Measurements from ENCODE around the gene HPCAL1. TPM values are rescaled to one million over a fixed set of nuclear protein-coding genes. Genes with fewer than 3 reads are reported as not detected.
A peak's percentile ranks its signal among the peaks of the same experiment; 100 is the strongest.

The HPCAL1 gene
- total RNA-seq, 1 donor from 2014 or later = 160 TPM

GRCh38 chr2:10267036-10267435 lies 35.7 kb upstream of the HPCAL1 start:
- Histone ChIP-seq H3K4me1 (peaks cover 14% of the 10 kb centered on the region), H3K27ac (no peak overlapping the region), H3K27me3 (no peaks in the 10 kb centered on the region), H3K4me3 (no peak overlapping the region), H3K9me3 (no peaks in the 10 kb centered on the region), H3K36me3 (no peaks in the 10 kb centered on the region)
- no peak for ATAC-seq
- intact Hi-C loops (cut with DNase I) = no loop called here
- DNase-seq = peak; percentile 33
- TF ChIP-seq CTCF (IDR thresholded peaks at IDR 0.05) = no peak

- no peaks in the 10 kb centered on the region for H3K9me3 ChIP-seq
- H3K4me3 ChIP-seq = no peak overlapping the region
- ATAC-seq (peak; percentile 12), DNase-seq (peak; percentile 72)
- peaks cover 14% of the 10 kb centered on the region for H3K4me1 ChIP-seq
- no peak overlapping the region for H3K27ac ChIP-seq
- H3K27me3 ChIP-seq = no peaks in the 10 kb centered on the region
- intact Hi-C loops (cut with DNase I) = no loop called here
- TF ChIP-seq CTCF (IDR thresholded peaks at IDR 0.05) = no peak
- H3K36me3 ChIP-seq = no peaks in the 10 kb centered on the region
Measured at GRCh38 chr2:10267551-10268465, 34.9 kb upstream of the HPCAL1 start.

GRCh38 chr2:10269291-10269690 lies 33.4 kb upstream of the HPCAL1 start:
- Histone ChIP-seq H3K36me3 (no peaks in the 10 kb centered on the region), H3K27me3 (no peaks in the 10 kb centered on the region), H3K4me1 (peaks cover 14% of the 10 kb centered on the region), H3K4me3 (no peak overlapping the region), H3K9me3 (no peaks in the 10 kb centered on the region), H3K27ac (peak overlapping the region; percentile 73)
- DNase-seq (peak; percentile 26), ATAC-seq (no peak)
- TF ChIP-seq CTCF (IDR thresholded peaks at IDR 0.05) = no peak
- intact Hi-C loops (cut with DNase I) = no loop called here

- Histone ChIP-seq H3K4me1 (peaks cover 14% of the 10 kb centered on the region), H3K27ac (peak overlapping the region; percentile 73), H3K36me3 (no peaks in the 10 kb centered on the region), H3K4me3 (no peak overlapping the region), H3K27me3 (no peaks in the 10 kb centered on the region), H3K9me3 (no peaks in the 10 kb centered on the region)
- ATAC-seq (peak; percentile 68), DNase-seq (peak; percentile 79)
- intact Hi-C loops (cut with DNase I) = loop anchor here (5.0 kb wide), 1 partner anchor 137 kb away; no protein-coding TSS in a partner anchor
- TF ChIP-seq CTCF (IDR thresholded peaks at IDR 0.05) = no peak
Measured at GRCh38 chr2:10269711-10270610, 32.7 kb upstream of the HPCAL1 start.

GRCh38 chr2:10271509-10271908 lies 31.2 kb upstream of the HPCAL1 start:
- peak; percentile 50 for DNase-seq
- Histone ChIP-seq H3K4me1 (peaks cover 14% of the 10 kb centered on the region), H3K9me3 (no peaks in the 10 kb centered on the region), H3K27me3 (no peaks in the 10 kb centered on the region), H3K36me3 (no peaks in the 10 kb centered on the region), H3K27ac (no peak overlapping the region), H3K4me3 (no peak overlapping the region)
- intact Hi-C loops (cut with DNase I) = loop anchor here (5.0 kb wide), 1 partner anchor 136 kb away; no protein-coding TSS in a partner anchor
- no peak for ATAC-seq
- no peak for TF ChIP-seq CTCF (IDR thresholded peaks at IDR 0.05)
